ENCODE measurements around the gene ALPL.
A peak's percentile ranks its signal among the peaks of the same experiment; 100 is the strongest.

The ALPL gene

GRCh38 chr1:21621761-21622436, 112.7 kb downstream of the ALPL start:
- DNase-seq = no peak

GRCh38 chr1:21622466-21623315, 113.5 kb downstream of the ALPL start:
- peak; percentile 47 for DNase-seq

GRCh38 chr1:21623410-21623961, 114.3 kb downstream of the ALPL start:
- no peak for DNase-seq

- no peak for DNase-seq
Measured at GRCh38 chr1:21624571-21625389, 115.6 kb downstream of the ALPL start.

- no peak for DNase-seq
Measured at GRCh38 chr1:21625390-21626190, 116.4 kb downstream of the ALPL start.

- DNase-seq = no peak
Measured at GRCh38 chr1:21626921-21627339, 117.7 kb downstream of the ALPL start.

All from activated CD4-positive, alpha-beta T cell treated with anti-CD3 and anti-CD28 coated beads, Interleukin-2, amount 50 U/mL, for 16 hours (primary cell).